ENCODE results near the gene MAGI2. TPM values are rescaled to one million over a fixed set of nuclear protein-coding genes. Genes with fewer than 3 reads are reported as not detected.

MAGI2 gene
- total RNA-seq, 1 experiment from 2014 or later = 0.25 TPM

- no peak for DNase-seq
- POLR2A ChIA-PET = no interaction called here
- Mint-ChIP-seq H3K27me3 (ENCODE audit: insufficient read depth, unreplicated experiment) (peaks cover 6% of the 10 kb centered on the region), H3K4me3 (ENCODE audit: unreplicated experiment) (no peak overlapping the region), H3K4me1 (ENCODE audit: low read depth, unreplicated experiment) (no peaks in the 10 kb centered on the region), H3K9me3 (ENCODE audit: unreplicated experiment) (no peaks in the 10 kb centered on the region), H3K27ac (ENCODE audit: unreplicated experiment) (no peak overlapping the region), H3K36me3 (ENCODE audit: insufficient read depth, unreplicated experiment) (no peaks in the 10 kb centered on the region)
- intact Hi-C loops (cut with micrococcal nuclease; ENCODE audit: unreplicated experiment) = no loop called here
- Histone ChIP-seq H3K36me3 (ENCODE audit: control insufficient read depth, insufficient read depth, low read length) (no peaks in the 10 kb centered on the region), H3K9me3 (no peaks in the 10 kb centered on the region), H3K4me3 (ENCODE audit: low read depth, low read length) (no peak overlapping the region), H3K4me1 (no peaks in the 10 kb centered on the region), H3K27me3 (replicated peaks; ENCODE audit: control insufficient read depth, insufficient read depth, low read length) (no peaks in the 10 kb centered on the region)
- TF ChIP-seq, protein P1, sequence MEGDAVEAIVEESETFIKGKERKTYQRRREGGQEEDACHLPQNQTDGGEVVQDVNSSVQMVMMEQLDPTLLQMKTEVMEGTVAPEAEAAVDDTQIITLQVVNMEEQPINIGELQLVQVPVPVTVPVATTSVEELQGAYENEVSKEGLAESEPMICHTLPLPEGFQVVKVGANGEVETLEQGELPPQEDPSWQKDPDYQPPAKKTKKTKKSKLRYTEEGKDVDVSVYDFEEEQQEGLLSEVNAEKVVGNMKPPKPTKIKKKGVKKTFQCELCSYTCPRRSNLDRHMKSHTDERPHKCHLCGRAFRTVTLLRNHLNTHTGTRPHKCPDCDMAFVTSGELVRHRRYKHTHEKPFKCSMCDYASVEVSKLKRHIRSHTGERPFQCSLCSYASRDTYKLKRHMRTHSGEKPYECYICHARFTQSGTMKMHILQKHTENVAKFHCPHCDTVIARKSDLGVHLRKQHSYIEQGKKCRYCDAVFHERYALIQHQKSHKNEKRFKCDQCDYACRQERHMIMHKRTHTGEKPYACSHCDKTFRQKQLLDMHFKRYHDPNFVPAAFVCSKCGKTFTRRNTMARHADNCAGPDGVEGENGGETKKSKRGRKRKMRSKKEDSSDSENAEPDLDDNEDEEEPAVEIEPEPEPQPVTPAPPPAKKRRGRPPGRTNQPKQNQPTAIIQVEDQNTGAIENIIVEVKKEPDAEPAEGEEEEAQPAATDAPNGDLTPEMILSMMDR (IDR thresholded peaks at IDR 0.05; ENCODE audit: insufficient read depth in 1 of 2, low read depth in 1 of 2, low read length in 1 of 2, severe bottlenecking in 1 of 2, unreplicated experiment in 1 of 2) = no peak
- no TSS peak for BruUV-seq (replicated peaks)
- CTCF ChIA-PET = no interaction called here
Observed at GRCh38 chr7:78691584-78691983, 761.9 kb downstream of the MAGI2 start.

DNA sequence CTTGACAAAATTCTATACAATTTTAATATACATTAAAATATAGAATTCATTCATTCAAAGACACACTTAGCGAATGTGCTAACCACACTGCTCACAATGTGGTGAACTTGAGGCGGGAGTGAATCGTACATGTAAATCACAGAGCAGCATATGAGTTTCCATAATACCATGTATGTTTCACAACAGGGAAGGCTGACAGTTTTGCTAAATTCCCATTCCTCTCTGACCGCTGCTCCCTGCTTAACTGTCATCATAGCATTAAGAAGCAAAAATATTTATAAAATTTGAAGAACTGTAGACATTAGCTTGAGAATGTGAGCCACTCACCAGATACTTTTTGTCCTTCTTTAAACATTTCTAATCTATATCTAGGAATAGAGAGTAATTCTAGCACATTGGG lies 763.3 kb downstream of the MAGI2 start:
- Histone ChIP-seq H3K27me3 (replicated peaks; ENCODE audit: control insufficient read depth, insufficient read depth, low read length) (no peaks in the 10 kb centered on the region), H3K9me3 (no peaks in the 10 kb centered on the region), H3K36me3 (ENCODE audit: control insufficient read depth, insufficient read depth, low read length) (no peaks in the 10 kb centered on the region), H3K4me1 (no peaks in the 10 kb centered on the region), H3K4me3 (ENCODE audit: low read depth, low read length) (no peak overlapping the region)
- ChIA-PET POLR2A (no interaction called here), CTCF (no interaction called here)
- H3K4me1 Mint-ChIP-seq (ENCODE audit: low read depth, unreplicated experiment) = no peaks in the 10 kb centered on the region
- no peak for DNase-seq
- H3K4me3 Mint-ChIP-seq (ENCODE audit: unreplicated experiment) = no peak overlapping the region
- TF ChIP-seq, protein P1 (IDR thresholded peaks at IDR 0.05; ENCODE audit: insufficient read depth in 1 of 2, low read depth in 1 of 2, low read length in 1 of 2, severe bottlenecking in 1 of 2, unreplicated experiment in 1 of 2) = no peak
- H3K27me3 Mint-ChIP-seq (ENCODE audit: insufficient read depth, unreplicated experiment) = peaks cover 14% of the 10 kb centered on the region
- no peak overlapping the region for H3K27ac Mint-ChIP-seq (ENCODE audit: unreplicated experiment)
- H3K9me3 Mint-ChIP-seq (ENCODE audit: unreplicated experiment) = no peaks in the 10 kb centered on the region
- H3K36me3 Mint-ChIP-seq (ENCODE audit: insufficient read depth, unreplicated experiment) = no peaks in the 10 kb centered on the region
- no TSS peak for BruUV-seq (replicated peaks)
- intact Hi-C loops (cut with micrococcal nuclease; ENCODE audit: unreplicated experiment) = no loop called here

DNA sequence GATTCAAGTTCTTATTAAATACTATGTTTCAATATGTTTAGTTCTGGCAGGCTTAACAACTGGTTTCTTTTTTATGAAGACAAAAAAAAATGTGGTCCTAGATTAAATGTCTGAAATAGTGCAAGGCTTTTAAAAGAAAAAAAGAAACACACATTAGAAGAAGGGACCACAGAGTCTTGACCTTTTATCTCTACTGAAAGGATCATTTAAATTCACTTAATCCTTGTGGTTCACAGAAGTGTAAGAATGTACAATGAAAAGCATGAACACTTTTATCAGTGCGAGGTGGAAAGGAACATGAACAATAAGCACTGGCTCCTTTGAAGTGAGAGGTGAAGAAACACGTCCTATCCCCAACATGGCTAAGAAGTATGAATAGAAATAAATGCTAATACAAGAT lies 765.1 kb downstream of the MAGI2 start:
- ChIA-PET POLR2A (no interaction called here), CTCF (no interaction called here)
- no peaks in the 10 kb centered on the region for H3K27me3 ChIP-seq (replicated peaks; ENCODE audit: control insufficient read depth, insufficient read depth, low read length)

More for the DNA sequence above, 765.1 kb downstream of the MAGI2 start:
- no peaks in the 10 kb centered on the region for H3K4me1 Mint-ChIP-seq (ENCODE audit: low read depth, unreplicated experiment)
- intact Hi-C loops (cut with micrococcal nuclease; ENCODE audit: unreplicated experiment) = no loop called here
- H3K36me3 ChIP-seq (ENCODE audit: control insufficient read depth, insufficient read depth, low read length) = no peaks in the 10 kb centered on the region
- H3K27ac Mint-ChIP-seq (ENCODE audit: unreplicated experiment) = no peak overlapping the region
- DNase-seq = no peak
- H3K9me3 Mint-ChIP-seq (ENCODE audit: unreplicated experiment) = no peaks in the 10 kb centered on the region
- no peak overlapping the region for H3K4me3 ChIP-seq (ENCODE audit: low read depth, low read length)
- BruUV-seq (replicated peaks) = no TSS peak
- no peaks in the 10 kb centered on the region for H3K4me1 ChIP-seq
- peaks cover 15% of the 10 kb centered on the region for H3K27me3 Mint-ChIP-seq (ENCODE audit: insufficient read depth, unreplicated experiment)
- no peaks in the 10 kb centered on the region for H3K36me3 Mint-ChIP-seq (ENCODE audit: insufficient read depth, unreplicated experiment)
- TF ChIP-seq, protein P1 (IDR thresholded peaks at IDR 0.05; ENCODE audit: insufficient read depth in 1 of 2, low read depth in 1 of 2, low read length in 1 of 2, severe bottlenecking in 1 of 2, unreplicated experiment in 1 of 2) = no peak
- H3K9me3 ChIP-seq = no peaks in the 10 kb centered on the region
- no peak overlapping the region for H3K4me3 Mint-ChIP-seq (ENCODE audit: unreplicated experiment)
